K562 (cell line): ENCODE results near the gene BACH1. TPM values are rescaled to one million over a fixed set of nuclear protein-coding genes. Genes with fewer than 3 reads are reported as not detected.
A peak's percentile ranks its signal among the peaks of the same experiment; 100 is the strongest.

Experiments
- ATAC-seq: fragments of 200-7000 bp; cut with Tn5 transposase; 3 replicates; pipeline ENCODE4 v1.9.1; 2020; ENCODE audit warnings: moderate library complexity
- BruUV-seq: library from RNA; stranded (reverse); fragments of 400-500 nt; replicated peaks from 2 replicates; lab custom pipeline; 2021; lab: Mats Ljungman, UMichigan
- CTCF ChIA-PET: fragments of 300-600 bp; formaldehyde crosslinking; extraction: SDS; loops from one replicate; lab custom pipeline; 2021; ENCODE audit warnings: low intra/inter-chr PET ratio; lab: Yijun Ruan, JAX
- POLR2A ChIA-PET: fragments of 300-600, 350-650 bp; sonication (Branson Sonifier 250); formaldehyde crosslinking; extraction: SDS; loops from one replicate; lab custom pipeline; 2021; ENCODE audit warnings: antibody characterized with exemption, inconsistent platforms; lab: Yijun Ruan, JAX
- DNase-seq, 4 experiments: peaks; one replicate each; pipeline versions ENCODE4 v3.0.0 to v3.0.0-alpha.2; 2011 to 2018; ENCODE audit warnings: low spot score in 3 of 4, mixed read lengths in 3 of 4; ENCODE audit errors: extremely low read depth in 1 of 4
- FAIRE-seq: peaks from 2 replicates; lab custom pipeline; 2011; peaks lifted over from hg19 to GRCh38; lab: Jason Lieb, UNC
- H2AFZ ChIP-seq: 2 replicates; pipeline ENCODE4 v1.6.0; 2011; ENCODE audit warnings: low read depth, low read length, control low read depth, inconsistent platforms
- H3K27ac ChIP-seq: fragments of 200-600 bp; 3 replicates; pipeline ENCODE4 v1.8.0; 2011; ENCODE audit warnings: low read depth, mild to moderate bottlenecking, control low read depth, inconsistent platforms, low read length, moderate library complexity, mixed read lengths; ENCODE audit errors: extremely low read depth
- H3K27me3 ChIP-seq, 2 experiments: fragments of 300-600 bp in 1 of 2; 2 replicates in 1 of 2; 3 replicates in 1 of 2; pipeline versions ENCODE4 v1.6.0 to v1.8.0; 2011; ENCODE audit warnings: inconsistent platforms in 2 of 2, low read length in 2 of 2, mild to moderate bottlenecking in 1 of 2, mixed read lengths in 1 of 2, moderate library complexity in 1 of 2; ENCODE audit not compliant: control insufficient read depth in 2 of 2, insufficient read depth in 2 of 2
- H3K36me3 ChIP-seq: fragments of 300-600 bp; 3 replicates; pipeline ENCODE4 v1.8.0; 2011; ENCODE audit warnings: mild to moderate bottlenecking, low read length, inconsistent platforms; ENCODE audit not compliant: control insufficient read depth, insufficient read depth
- H3K4me1 ChIP-seq, 2 experiments: fragments of 200-600 bp in 1 of 2; replicated peaks in 1 of 2; 2 replicates in 1 of 2; 3 replicates in 1 of 2; pipeline versions ENCODE4 v1.5.1 to v1.8.0; 2011; ENCODE audit warnings: inconsistent platforms in 2 of 2, low read length in 2 of 2, mild to moderate bottlenecking in 1 of 2, mixed read lengths in 1 of 2, moderate library complexity in 1 of 2; ENCODE audit not compliant: control insufficient read depth in 2 of 2, insufficient read depth in 2 of 2
- H3K4me2 ChIP-seq: 2 replicates; pipeline ENCODE4 v1.6.1; 2011; ENCODE audit warnings: low read length, control low read depth, inconsistent platforms, mixed read lengths; ENCODE audit not compliant: insufficient read depth
- H3K4me3 ChIP-seq: fragments of 200-600 bp; sonication (generic), shearing (Covaris generic); 2 replicates; pipeline ENCODE4 v1.5.1; 2016; ENCODE audit warnings: control low read depth, inconsistent platforms
- H3K79me2 ChIP-seq: fragments of 200-600 bp; 3 replicates; pipeline ENCODE4 v1.8.0; 2011; ENCODE audit warnings: low read length, inconsistent platforms; ENCODE audit not compliant: control insufficient read depth, insufficient read depth
- H3K9ac ChIP-seq, 2 experiments: 2 replicates each; pipeline versions ENCODE4 v1.6.0 to v1.6.1; 2011; ENCODE audit warnings: low read depth in 2 of 2, low read length in 2 of 2, control low read depth in 1 of 2, inconsistent platforms in 1 of 2, mild to moderate bottlenecking in 1 of 2, mixed read lengths in 1 of 2; ENCODE audit not compliant: insufficient read depth in 1 of 2
- H3K9me1 ChIP-seq: one replicate; pipeline ENCODE4 v1.6.0; 2011; ENCODE audit warnings: inconsistent platforms, mild to moderate bottlenecking, low read length, moderate library complexity; ENCODE audit not compliant: control insufficient read depth, insufficient read depth
- H3K9me3 ChIP-seq: replicated peaks from 2 replicates; pipeline ENCODE4 v1.5.1; 2011; ENCODE audit warnings: low read depth, low read length, inconsistent platforms; ENCODE audit not compliant: control insufficient read depth, insufficient read depth
- H4K20me1 ChIP-seq: replicated peaks from 2 replicates; pipeline ENCODE4 v1.6.1; 2011; ENCODE audit warnings: low read length, inconsistent platforms, mixed read lengths; ENCODE audit not compliant: control insufficient read depth, insufficient read depth
- CBX5 ChIP-seq: IDR thresholded peaks from 2 replicates; pipeline ENCODE4 v1.6.1; 2014; ENCODE audit warnings: low read depth, borderline replicate concordance
- HDAC3 ChIP-seq: fragments of 450-650 bp; IDR thresholded peaks from 2 replicates; pipeline ENCODE4 v1.6.1; 2018; ENCODE audit warnings: borderline replicate concordance, mild to moderate bottlenecking, moderate library complexity; ENCODE audit not compliant: partially characterized antibody
- LARP7 ChIP-seq: fragments of 450-650 bp; IDR thresholded peaks from 2 replicates; pipeline ENCODE4 v1.6.1; 2016
- MXI1 ChIP-seq: IDR thresholded peaks from 2 replicates; pipeline ENCODE4 v1.6.1; 2011; ENCODE audit warnings: low read depth, mild to moderate bottlenecking, improper control_type of control experiment, low read length
- NFIC ChIP-seq: fragments of 450-650 bp; IDR thresholded peaks from 2 replicates; pipeline ENCODE4 v1.6.1; 2017; ENCODE audit warnings: mild to moderate bottlenecking, inconsistent platforms
- PURB ChIP-seq: sonication (generic); formaldehyde crosslinking; IDR thresholded peaks from 2 replicates; pipeline ENCODE4 v1.9.0; 2021; ENCODE audit warnings: low read depth, mild to moderate bottlenecking, missing genetic modification reagents
- SETDB1 ChIP-seq: IDR thresholded peaks from one replicate; pipeline ENCODE4 v1.6.1; 2012; ENCODE audit warnings: low read length, control low read depth, inconsistent platforms
- SMAD1 ChIP-seq: fragments of 150-350 bp; IDR thresholded peaks from 2 replicates; pipeline ENCODE4 v1.6.1; 2014; ENCODE audit warnings: low read length, low read depth; ENCODE audit not compliant: partially characterized antibody
- SMAD4 ChIP-seq: fragments of 250-450 bp; sonication (Bioruptor Pico); conservative IDR thresholded peaks from 2 replicates; pipeline ENCODE4 v1.8.0; 2021; ENCODE audit warnings: inconsistent platforms, mild to moderate bottlenecking, moderate library complexity
- SRSF3 ChIP-seq: fragments of 200-400 bp; formaldehyde crosslinking; IDR thresholded peaks from 2 replicates; pipeline ENCODE4 v1.6.1; 2016; ENCODE audit warnings: mild to moderate bottlenecking, low read length, moderate library complexity; ENCODE audit not compliant: insufficient read depth
- TAF9B ChIP-seq: fragments of 450-650 bp; IDR thresholded peaks from 2 replicates; pipeline ENCODE4 v1.6.1; 2018; ENCODE audit warnings: mild to moderate bottlenecking; ENCODE audit not compliant: partially characterized antibody
- ZBTB8A ChIP-seq: fragments of 450-650 bp; IDR thresholded peaks from 2 replicates; pipeline ENCODE4 v1.6.1; 2018; ENCODE audit warnings: mild to moderate bottlenecking, moderate library complexity; ENCODE audit not compliant: partially characterized antibody
- ZC3H4 ChIP-seq: sonication (generic); formaldehyde crosslinking; IDR thresholded peaks from 2 replicates; pipeline ENCODE4 v1.9.0; 2021; ENCODE audit warnings: missing genetic modification reagents, borderline replicate concordance
- ZKSCAN3 ChIP-seq: fragments of 250-450 bp; sonication (Bioruptor Pico); IDR thresholded peaks from 2 replicates; pipeline ENCODE4 v1.4.0; 2020
- ZNF780A ChIP-seq: fragments of 250-450 bp; sonication (Bioruptor Pico); IDR thresholded peaks from 2 replicates; pipeline ENCODE4 v1.5.0; 2021; ENCODE audit warnings: mild to moderate bottlenecking
- in situ Hi-C: fragments of 300-500 bp; cut with MboI; formaldehyde crosslinking; loops from 4 replicates; pipeline ENCODE4 v1.15.0; 2018; ENCODE audit warnings: inconsistent platforms, mixed read lengths
- intact Hi-C: fragments of 100-400 bp; cut with micrococcal nuclease; formaldehyde crosslinking; loops from 2 replicates; pipeline ENCODE4 v1.14.2; 2022
- polyA plus RNA-seq, 8 experiments: library from polyadenylated mRNA; depleted of rRNA in 4 of 8; stranded (reverse) in 5 of 8; unstranded in 3 of 8; fragments of >200 nt; fragmentation: Nextera tagmentation in 2 of 8; fragmentation: Illumina TruSeq in 1 of 8; extraction: Ambion mirVana in 2 of 8; extraction: Trizol in 1 of 8; gene quantifications; 2 replicates each; pipeline versions ENCODE4 v1.2.1 to v1.2.3, GENCODE V29; 2011 to 2014; ENCODE audit warnings: inconsistent platforms in 1 of 8, missing spikeins in 1 of 8
- total RNA-seq, 7 experiments: library from RNA; depleted of rRNA in 6 of 7; stranded (reverse); fragments of >200 nt in 6 of 7; fragmentation: Illumina TruSeq in 2 of 7; extraction: Trizol in 2 of 7; gene quantifications; 2 replicates each; pipeline versions ENCODE4 v1.2.1 to v1.2.3, GENCODE V29; 2011 to 2021; ENCODE audit warnings: low replicate concordance in 1 of 7
- TF ChIP-seq, protein P1 (sequence below): IDR thresholded peaks from 3 replicates; pipeline ENCODE4 v1.6.1; 2011; ENCODE audit warnings: borderline replicate concordance, mild to moderate bottlenecking, moderate library complexity; ENCODE audit not compliant: insufficient read length; ENCODE audit errors: extremely low read depth
- TF ChIP-seq, protein P2 (sequence below): sonication (generic); formaldehyde crosslinking; IDR thresholded peaks from 2 replicates; pipeline ENCODE4 v1.8.1; 2023; ENCODE audit warnings: mild to moderate bottlenecking, missing genetic modification reagents
- TF ChIP-seq, protein P3 (sequence below): fragments of 450-650 bp; IDR thresholded peaks from 2 replicates; pipeline ENCODE4 v1.6.1; 2016; ENCODE audit warnings: antibody characterized with exemption

Gene BACH1
- total and polyA plus RNA-seq, 9 of the 15 experiments (the other 6 are each of a cell fraction or from before 2014, with no cell fraction given), result 10.6 to 58.5 (median 28.6) TPM

DNA sequence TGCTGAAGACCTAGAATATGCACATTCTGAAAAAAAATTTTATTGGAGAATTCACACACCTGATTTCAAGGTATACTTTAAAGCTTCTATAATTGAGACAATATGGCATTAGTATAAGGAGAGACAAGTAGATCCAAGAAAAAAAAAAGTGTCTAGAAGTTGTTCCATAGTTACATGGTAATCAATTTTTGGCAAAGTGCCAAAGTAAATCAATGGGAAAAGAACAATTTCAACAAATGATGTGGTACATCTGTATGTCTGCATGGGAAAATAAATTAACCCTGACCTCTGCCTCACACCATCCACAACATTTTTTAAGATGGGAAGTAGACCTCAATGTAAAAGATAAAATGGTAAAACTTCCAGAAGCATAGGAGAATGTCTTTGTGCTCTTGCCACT, 21.3 kb upstream of the BACH1 start (continued):
- TF ChIP-seq, protein P1, sequence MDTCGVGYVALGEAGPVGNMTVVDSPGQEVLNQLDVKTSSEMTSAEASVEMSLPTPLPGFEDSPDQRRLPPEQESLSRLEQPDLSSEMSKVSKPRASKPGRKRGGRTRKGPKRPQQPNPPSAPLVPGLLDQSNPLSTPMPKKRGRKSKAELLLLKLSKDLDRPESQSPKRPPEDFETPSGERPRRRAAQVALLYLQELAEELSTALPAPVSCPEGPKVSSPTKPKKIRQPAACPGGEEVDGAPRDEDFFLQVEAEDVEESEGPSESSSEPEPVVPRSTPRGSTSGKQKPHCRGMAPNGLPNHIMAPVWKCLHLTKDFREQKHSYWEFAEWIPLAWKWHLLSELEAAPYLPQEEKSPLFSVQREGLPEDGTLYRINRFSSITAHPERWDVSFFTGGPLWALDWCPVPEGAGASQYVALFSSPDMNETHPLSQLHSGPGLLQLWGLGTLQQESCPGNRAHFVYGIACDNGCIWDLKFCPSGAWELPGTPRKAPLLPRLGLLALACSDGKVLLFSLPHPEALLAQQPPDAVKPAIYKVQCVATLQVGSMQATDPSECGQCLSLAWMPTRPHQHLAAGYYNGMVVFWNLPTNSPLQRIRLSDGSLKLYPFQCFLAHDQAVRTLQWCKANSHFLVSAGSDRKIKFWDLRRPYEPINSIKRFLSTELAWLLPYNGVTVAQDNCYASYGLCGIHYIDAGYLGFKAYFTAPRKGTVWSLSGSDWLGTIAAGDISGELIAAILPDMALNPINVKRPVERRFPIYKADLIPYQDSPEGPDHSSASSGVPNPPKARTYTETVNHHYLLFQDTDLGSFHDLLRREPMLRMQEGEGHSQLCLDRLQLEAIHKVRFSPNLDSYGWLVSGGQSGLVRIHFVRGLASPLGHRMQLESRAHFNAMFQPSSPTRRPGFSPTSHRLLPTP, result no peak
- TF ChIP-seq SMAD1, result peak; percentile 78
- peak; percentile 99 for TF ChIP-seq NFIC
- TF ChIP-seq MXI1, result no peak
- no peak for TF ChIP-seq SETDB1
- no peak for TF ChIP-seq ZKSCAN3
- no peak for TF ChIP-seq SRSF3
- TF ChIP-seq, all 486 proteins: peak for 4

DNA sequence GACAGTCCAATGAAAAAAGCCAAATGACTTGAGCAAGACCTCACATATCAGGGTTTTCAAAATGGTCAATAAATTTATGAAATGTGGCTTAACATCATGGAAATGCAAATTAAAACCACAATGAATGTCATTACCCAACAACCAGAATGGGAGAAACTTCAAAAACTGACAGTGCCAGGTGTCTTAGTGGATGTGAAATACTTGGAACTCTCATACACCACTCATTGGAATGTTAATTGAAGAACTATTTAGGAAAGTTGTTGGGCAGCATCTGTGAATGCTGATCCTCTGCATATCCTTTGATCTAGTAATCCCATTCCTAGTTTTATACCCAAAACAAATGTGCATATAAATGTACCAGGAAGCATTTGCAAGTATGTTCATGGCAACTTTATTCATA, 19.2 kb upstream of the BACH1 start:
- in situ Hi-C loops (no loop called here), intact Hi-C loops (no loop called here)
- ATAC-seq (no peak), FAIRE-seq (no peak), DNase-seq (no peak)
- Histone ChIP-seq H3K79me2 (no peaks in the 10 kb centered on the region), H3K27ac (no peak overlapping the region), H3K9me3 (no peaks in the 10 kb centered on the region), H3K4me3 (no peak overlapping the region), H3K4me1 (no peaks in the 10 kb centered on the region), H3K27me3 (no peaks in the 10 kb centered on the region; a peak in 1 of 5 replicates), H3K9me1 (no peaks in the 10 kb centered on the region), H3K4me2 (no peak overlapping the region), H2AFZ (no peak overlapping the region), H3K9ac (no peak overlapping the region), H4K20me1 (no peaks in the 10 kb centered on the region), H3K36me3 (no peaks in the 10 kb centered on the region)
- BruUV-seq, result no TSS peak
- CTCF ChIA-PET, result no interaction called here
- POLR2A ChIA-PET, result no interaction called here
- TF ChIP-seq, protein P2, sequence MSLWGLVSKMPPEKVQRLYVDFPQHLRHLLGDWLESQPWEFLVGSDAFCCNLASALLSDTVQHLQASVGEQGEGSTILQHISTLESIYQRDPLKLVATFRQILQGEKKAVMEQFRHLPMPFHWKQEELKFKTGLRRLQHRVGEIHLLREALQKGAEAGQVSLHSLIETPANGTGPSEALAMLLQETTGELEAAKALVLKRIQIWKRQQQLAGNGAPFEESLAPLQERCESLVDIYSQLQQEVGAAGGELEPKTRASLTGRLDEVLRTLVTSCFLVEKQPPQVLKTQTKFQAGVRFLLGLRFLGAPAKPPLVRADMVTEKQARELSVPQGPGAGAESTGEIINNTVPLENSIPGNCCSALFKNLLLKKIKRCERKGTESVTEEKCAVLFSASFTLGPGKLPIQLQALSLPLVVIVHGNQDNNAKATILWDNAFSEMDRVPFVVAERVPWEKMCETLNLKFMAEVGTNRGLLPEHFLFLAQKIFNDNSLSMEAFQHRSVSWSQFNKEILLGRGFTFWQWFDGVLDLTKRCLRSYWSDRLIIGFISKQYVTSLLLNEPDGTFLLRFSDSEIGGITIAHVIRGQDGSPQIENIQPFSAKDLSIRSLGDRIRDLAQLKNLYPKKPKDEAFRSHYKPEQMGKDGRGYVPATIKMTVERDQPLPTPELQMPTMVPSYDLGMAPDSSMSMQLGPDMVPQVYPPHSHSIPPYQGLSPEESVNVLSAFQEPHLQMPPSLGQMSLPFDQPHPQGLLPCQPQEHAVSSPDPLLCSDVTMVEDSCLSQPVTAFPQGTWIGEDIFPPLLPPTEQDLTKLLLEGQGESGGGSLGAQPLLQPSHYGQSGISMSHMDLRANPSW, result no peak
- no peak for TF ChIP-seq HDAC3
- TF ChIP-seq TAF9B, result no peak
- TF ChIP-seq PURB (CRISPR knock-in tag), result no peak
- TF ChIP-seq SMAD4, result no peak
- TF ChIP-seq CBX5, result no peak
- TF ChIP-seq, protein P3, sequence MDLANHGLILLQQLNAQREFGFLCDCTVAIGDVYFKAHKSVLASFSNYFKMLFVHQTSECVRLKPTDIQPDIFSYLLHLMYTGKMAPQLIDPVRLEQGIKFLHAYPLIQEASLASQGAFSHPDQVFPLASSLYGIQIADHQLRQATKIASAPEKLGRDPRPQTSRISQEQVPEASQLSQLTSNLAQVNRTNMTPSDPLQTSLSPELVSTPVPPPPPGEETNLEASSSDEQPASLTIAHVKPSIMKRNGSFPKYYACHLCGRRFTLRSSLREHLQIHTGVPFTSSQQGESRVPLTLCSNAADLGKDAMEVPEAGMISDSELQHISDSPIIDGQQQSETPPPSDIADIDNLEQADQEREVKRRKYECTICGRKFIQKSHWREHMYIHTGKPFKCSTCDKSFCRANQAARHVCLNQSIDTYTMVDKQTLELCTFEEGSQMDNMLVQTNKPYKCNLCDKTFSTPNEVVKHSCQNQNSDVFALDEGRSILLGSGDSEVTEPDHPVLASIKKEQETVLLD, result no peak
- no peak for TF ChIP-seq ZBTB8A
- TF ChIP-seq ZC3H4 (CRISPR knock-in tag), result no peak
- no peak for TF ChIP-seq ZNF780A (CRISPR knock-in tag)
- no peak for TF ChIP-seq LARP7
